ENCODE measurements around the gene DZANK1.
"Not testable (repeated sequence)": the region's sequence is repeated elsewhere in the genome, so short reads cannot be mapped to it uniquely, and the experiment has no call there.

The DZANK1 gene

GRCh38 chr20:18377896-18378481, 88.8 kb downstream of the DZANK1 start:
- H3K4me3 Mint-ChIP-seq = no peak overlapping the region
- no peaks in the 10 kb centered on the region for H3K27me3 Mint-ChIP-seq (ENCODE audit: low read depth)
- H3K4me1 Mint-ChIP-seq (ENCODE audit: low read depth) = no peaks in the 10 kb centered on the region
- no peak overlapping the region for H3K27ac Mint-ChIP-seq
- no peaks in the 10 kb centered on the region for H3K36me3 Mint-ChIP-seq (ENCODE audit: low read depth)
- no peaks in the 10 kb centered on the region for H3K9me3 Mint-ChIP-seq

GRCh38 chr20:18375551-18375950, 91.3 kb downstream of the DZANK1 start:
- H3K9me3 Mint-ChIP-seq; H3K36me3 Mint-ChIP-seq (ENCODE audit: low read depth); H3K4me3 Mint-ChIP-seq; H3K27ac Mint-ChIP-seq; H3K27me3 Mint-ChIP-seq (ENCODE audit: low read depth); H3K4me1 Mint-ChIP-seq (ENCODE audit: low read depth): not testable (repeated sequence)

DNA sequence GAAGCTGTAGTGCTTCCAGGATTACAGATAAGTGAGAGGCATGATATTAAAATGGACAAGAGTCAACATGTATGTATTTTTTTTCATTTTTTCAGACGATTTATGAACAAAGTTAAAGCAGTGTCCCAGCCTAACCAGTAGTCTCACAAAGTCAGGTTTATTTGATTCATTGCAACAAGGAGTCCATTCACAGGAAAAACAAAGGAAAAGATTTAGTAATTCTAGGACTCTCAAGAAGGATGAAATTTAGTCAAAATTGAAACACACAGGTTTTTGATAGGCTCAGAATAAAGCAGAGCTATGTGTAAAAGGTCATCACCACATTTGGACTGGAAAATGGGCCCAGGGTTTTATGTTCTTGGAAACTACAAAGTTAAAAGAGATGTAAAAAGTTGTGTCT, 94.5 kb downstream of the DZANK1 start:
- no peaks in the 10 kb centered on the region for H3K27me3 Mint-ChIP-seq (ENCODE audit: low read depth)
- no peaks in the 10 kb centered on the region for H3K9me3 Mint-ChIP-seq
- H3K36me3 Mint-ChIP-seq (ENCODE audit: low read depth) = no peaks in the 10 kb centered on the region
- no peak overlapping the region for H3K27ac Mint-ChIP-seq
- H3K4me3 Mint-ChIP-seq = no peak overlapping the region
- H3K4me1 Mint-ChIP-seq (ENCODE audit: low read depth) = no peaks in the 10 kb centered on the region

GRCh38 chr20:18364768-18365167, 102.1 kb downstream of the DZANK1 start:
- H3K27me3 Mint-ChIP-seq (ENCODE audit: low read depth) = no peaks in the 10 kb centered on the region
- H3K4me3 Mint-ChIP-seq = no peak overlapping the region
- no peaks in the 10 kb centered on the region for H3K9me3 Mint-ChIP-seq
- H3K4me1 Mint-ChIP-seq (ENCODE audit: low read depth) = no peaks in the 10 kb centered on the region
- no peak overlapping the region for H3K27ac Mint-ChIP-seq
- no peaks in the 10 kb centered on the region for H3K36me3 Mint-ChIP-seq (ENCODE audit: low read depth)

GRCh38 chr20:18363708-18364107, 103.1 kb downstream of the DZANK1 start:
- Mint-ChIP-seq H3K27ac (no peak overlapping the region), H3K4me3 (no peak overlapping the region), H3K36me3 (ENCODE audit: low read depth) (no peaks in the 10 kb centered on the region), H3K9me3 (no peaks in the 10 kb centered on the region), H3K27me3 (ENCODE audit: low read depth) (no peaks in the 10 kb centered on the region), H3K4me1 (ENCODE audit: low read depth) (no peaks in the 10 kb centered on the region)

DNA sequence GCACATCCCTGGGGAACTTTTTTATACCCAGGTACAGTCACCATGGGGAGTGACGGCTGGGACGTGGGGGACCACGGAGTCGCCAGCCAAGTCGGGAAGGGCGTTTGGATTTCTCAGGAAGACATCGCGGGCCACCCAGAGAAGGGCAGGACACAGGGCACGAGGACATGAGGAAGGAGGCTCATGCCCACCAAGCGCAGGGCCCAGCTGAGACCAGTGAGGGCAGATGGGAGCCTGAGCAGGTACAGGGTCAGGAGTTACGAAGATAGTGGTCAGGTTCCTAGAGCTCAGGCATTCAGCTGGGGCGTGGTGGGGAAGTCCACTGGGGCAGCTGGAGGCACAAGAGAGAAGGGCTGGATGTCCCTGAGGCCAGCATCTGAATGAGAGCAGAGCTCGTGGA, 103.9 kb downstream of the DZANK1 start:
- H3K9me3 Mint-ChIP-seq = no peaks in the 10 kb centered on the region
- no peak overlapping the region for H3K27ac Mint-ChIP-seq
- H3K27me3 Mint-ChIP-seq (ENCODE audit: low read depth) = no peaks in the 10 kb centered on the region
- H3K4me1 Mint-ChIP-seq (ENCODE audit: low read depth) = no peaks in the 10 kb centered on the region
- H3K36me3 Mint-ChIP-seq (ENCODE audit: low read depth) = no peaks in the 10 kb centered on the region
- no peak overlapping the region for H3K4me3 Mint-ChIP-seq

GRCh38 chr20:18361678-18362077, 105.2 kb downstream of the DZANK1 start:
- no peak overlapping the region for H3K4me3 Mint-ChIP-seq
- no peaks in the 10 kb centered on the region for H3K9me3 Mint-ChIP-seq
- H3K27ac Mint-ChIP-seq = no peak overlapping the region
- no peaks in the 10 kb centered on the region for H3K4me1 Mint-ChIP-seq (ENCODE audit: low read depth)
- no peaks in the 10 kb centered on the region for H3K27me3 Mint-ChIP-seq (ENCODE audit: low read depth)
- no peaks in the 10 kb centered on the region for H3K36me3 Mint-ChIP-seq (ENCODE audit: low read depth)

- Mint-ChIP-seq H3K27me3 (ENCODE audit: low read depth) (no peaks in the 10 kb centered on the region), H3K27ac (no peak overlapping the region), H3K4me3 (no peak overlapping the region), H3K4me1 (ENCODE audit: low read depth) (no peaks in the 10 kb centered on the region), H3K9me3 (no peaks in the 10 kb centered on the region), H3K36me3 (ENCODE audit: low read depth) (no peaks in the 10 kb centered on the region)
These were observed 106.2 kb downstream of the DZANK1 start for GRCh38 chr20:18360635-18361034.

DNA sequence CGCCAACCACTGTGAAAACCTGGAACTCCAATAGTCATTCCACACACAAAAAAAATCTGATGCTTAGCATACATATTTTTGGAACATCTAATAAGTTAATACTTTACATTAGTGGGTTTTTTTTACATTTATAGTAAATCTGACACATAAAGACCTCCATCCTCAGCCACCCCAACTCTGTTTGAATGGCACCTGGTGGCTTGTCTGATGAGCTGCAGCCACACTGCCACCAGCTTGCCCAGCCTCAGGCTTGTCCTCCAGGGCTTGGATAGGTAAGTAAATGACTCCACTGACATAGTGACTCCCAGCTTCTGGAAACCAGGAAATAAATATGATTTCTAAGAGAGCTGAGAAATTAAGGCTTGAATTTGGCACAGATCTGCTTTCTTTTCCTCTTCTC, 107.0 kb downstream of the DZANK1 start:
- Mint-ChIP-seq H3K9me3 (no peaks in the 10 kb centered on the region), H3K36me3 (ENCODE audit: low read depth) (no peaks in the 10 kb centered on the region), H3K4me3 (no peak overlapping the region), H3K4me1 (ENCODE audit: low read depth) (no peaks in the 10 kb centered on the region), H3K27me3 (ENCODE audit: low read depth) (no peaks in the 10 kb centered on the region), H3K27ac (no peak overlapping the region)

DNA sequence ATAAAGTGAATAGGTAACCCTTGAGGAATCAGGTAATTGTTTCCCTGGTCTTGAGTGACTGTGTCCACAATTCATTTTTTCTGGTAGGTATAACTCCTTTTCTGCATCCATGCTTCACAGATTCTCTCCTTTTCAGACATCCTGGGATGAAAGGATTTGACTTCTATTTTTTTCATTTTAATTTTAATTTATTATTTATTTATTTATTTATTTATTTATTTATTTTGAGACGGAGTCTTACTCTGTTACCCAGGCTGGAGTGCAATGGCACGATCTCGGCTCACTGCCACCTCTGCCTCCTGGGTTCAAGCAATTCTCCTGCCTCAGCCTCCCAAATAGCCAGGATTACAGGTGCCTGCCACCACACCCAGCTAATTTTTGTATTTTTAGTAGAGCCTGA, 117.1 kb downstream of the DZANK1 start:
- not testable (repeated sequence) for H3K9me3 Mint-ChIP-seq; H3K4me3 Mint-ChIP-seq; H3K36me3 Mint-ChIP-seq (ENCODE audit: low read depth); H3K27ac Mint-ChIP-seq; H3K27me3 Mint-ChIP-seq (ENCODE audit: low read depth); H3K4me1 Mint-ChIP-seq (ENCODE audit: low read depth)

Measured in T-helper 1 cell treated with Interleukin-12 subunit alpha and Interleukin-12 subunit beta and Interleukin-4 antibody, amounts not matched to agents 30 μg/mL and 1 μg/mL, for 36 hours (primary cell).